GM21360 (cell line): Measurements from ENCODE around the gene PEMT.
A peak's percentile ranks its signal among the peaks of the same experiment; 100 is the strongest.

Experiments used
- ATAC-seq: cut with Tn5 transposase; IDR thresholded peaks from one replicate; pipeline ENCODE4 v1.9.1; 2021; ENCODE audit warnings: mild to moderate bottlenecking, moderate library complexity; ENCODE audit not compliant: unreplicated experiment

PEMT gene

DNA sequence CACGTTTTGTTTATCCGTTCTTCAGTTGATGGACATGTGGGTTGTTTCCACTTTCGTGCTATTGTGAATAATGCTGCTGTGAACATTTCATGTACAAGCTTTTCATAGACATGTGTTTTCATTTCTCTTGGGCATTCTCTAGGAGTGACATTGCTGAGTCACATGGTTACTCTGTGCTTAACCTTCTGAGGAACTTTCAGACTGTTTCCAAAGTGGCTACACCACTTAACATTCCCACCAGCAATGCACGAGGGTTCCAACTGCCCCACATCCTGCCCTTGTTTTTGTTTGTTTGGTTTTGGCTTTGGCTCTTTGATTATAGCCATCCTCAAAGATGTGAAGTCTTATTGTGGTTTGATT lies 14.2 kb upstream of the PEMT start:
- ATAC-seq: no peak

DNA sequence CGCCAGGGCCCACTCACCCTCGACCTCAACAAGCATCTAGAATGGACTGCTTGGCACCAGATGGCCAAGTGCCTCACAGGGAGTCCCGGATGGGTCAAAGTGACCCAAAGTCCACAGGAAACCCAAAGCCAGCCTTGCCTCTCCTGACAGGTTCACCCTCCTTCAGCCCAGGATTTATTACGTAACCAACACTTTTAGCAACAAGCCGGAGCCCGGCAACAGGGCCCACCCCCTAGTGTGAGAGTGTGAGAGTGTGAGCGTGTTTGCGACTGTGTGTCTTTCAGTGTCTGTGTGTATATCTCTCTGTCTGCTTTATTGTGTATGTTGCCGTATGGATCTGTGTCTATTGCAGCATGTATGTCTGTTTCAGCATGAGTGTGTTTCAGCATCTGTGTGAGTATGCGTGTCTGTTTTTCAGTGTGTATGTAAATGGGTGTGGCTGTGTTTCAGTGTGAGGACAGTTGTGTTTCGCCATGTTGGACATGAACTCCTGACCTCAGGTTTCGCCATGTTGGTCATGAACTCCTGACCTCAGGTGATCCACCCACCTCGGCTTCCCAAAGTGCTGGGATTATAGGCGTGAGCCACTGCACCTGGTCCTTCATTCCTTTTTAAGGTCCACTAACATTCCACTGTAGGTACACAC lies 13.7 kb upstream of the PEMT start:
- ATAC-seq: no peak

DNA sequence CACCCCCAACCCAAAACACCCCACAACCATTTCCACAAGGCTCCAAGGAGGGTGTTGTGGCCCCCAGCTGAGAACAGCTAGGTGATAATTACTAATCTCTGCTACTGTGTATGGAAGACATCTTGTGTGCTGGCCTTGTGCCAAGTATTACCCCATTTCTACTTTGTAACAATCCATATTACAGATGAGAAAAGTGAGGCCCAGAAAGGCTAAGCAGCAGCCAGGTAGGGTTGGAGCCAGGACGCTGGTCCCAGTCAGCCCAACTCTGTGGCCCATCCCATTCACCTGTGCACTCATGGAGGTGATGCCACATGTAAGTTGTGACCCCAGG lies 12.4 kb upstream of the PEMT start:
- ATAC-seq: no peak

DNA sequence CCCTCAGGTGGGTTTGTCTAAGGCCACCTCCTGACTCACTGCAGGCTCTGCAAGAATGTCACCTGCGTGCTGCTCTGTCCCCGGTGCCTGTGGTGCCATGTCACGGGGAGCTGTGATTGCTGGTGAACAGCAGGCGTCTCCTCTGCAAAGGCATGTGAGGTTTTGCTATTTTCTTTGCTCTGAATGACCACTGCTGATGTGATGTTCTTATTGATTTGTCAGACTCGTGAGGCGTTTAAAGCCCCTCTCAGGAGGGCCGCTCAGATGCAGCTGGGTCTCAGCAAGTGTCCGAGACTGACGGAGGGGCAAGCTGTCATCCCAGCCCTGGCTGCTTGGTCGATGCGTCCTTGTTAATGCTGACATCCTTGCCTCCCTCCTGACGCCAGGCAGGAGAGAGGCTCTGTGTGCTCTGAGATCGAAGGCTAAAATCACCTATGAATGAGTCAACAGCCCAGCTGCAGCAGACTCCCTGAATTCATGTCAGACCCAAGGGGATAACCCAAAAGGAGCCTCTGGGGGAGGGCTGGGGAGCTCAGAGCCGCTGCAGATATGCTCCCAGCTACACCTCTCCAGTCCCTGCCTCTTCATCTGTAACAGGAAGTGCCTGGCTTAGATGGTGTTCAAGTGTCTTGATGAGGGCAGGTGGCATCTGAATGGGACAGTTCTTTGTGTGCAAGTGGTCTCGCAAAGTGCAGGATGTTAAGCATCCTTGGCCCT lies 11.8 kb upstream of the PEMT start:
- ATAC-seq: no peak

DNA sequence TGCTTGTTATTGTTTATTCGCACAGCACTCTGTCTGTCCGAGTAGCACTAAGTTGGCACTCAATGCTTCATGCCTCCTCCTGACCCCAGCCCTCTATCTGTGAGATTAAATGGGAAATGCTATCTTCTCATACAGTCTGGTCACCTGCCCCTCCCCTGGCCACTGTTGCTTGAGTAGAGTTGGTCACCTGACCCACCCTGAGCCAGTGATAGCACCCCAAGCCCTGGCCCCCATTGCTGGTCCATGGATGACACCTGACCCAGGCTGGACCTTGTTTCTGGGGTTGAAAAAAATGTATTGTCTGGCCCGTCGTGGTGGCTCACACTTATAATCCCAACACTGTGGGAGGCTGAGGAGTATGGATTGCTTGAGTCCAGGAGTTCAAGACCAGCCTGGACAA lies 8.5 kb upstream of the PEMT start:
- no peak for ATAC-seq

DNA sequence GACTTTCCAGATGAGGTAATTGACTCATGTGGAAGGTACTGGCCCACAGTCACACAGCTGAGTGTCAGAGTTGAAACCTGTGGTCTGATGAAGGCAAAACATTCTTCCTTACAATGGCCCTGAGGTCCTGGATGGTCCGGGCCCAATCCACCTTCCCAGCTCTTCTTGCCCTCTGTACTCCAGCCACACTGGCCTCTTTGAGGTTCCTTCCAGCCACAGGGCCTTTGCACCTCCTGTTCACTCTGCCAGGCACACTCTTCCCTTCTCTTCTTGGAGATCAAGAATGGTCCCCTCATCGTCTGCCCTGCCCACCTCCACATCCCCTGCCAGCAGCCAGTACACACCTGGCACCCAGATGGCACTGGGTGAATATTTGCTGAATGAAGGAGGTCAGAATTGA lies 6.5 kb upstream of the PEMT start:
- no peak for ATAC-seq

DNA sequence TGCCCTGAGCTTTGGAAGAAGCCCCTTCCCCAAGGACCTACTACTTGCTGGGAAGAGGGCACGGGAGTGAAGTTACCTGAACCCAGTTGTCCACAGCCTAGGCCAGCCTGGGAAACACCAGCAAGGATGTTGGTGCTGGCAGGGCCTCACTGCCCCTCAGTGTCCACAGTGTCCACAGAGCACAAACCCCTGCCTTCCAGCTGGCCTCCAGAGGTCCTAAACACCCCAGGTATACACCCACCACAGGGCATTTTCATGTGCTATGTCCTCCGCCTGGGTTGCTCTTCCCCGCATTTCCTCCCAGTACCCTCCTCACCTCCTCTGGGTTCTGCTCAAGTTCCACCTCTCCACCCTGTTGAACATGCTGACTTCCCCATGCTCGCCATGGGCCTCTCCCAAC lies 4.2 kb upstream of the PEMT start:
- no peak for ATAC-seq

DNA sequence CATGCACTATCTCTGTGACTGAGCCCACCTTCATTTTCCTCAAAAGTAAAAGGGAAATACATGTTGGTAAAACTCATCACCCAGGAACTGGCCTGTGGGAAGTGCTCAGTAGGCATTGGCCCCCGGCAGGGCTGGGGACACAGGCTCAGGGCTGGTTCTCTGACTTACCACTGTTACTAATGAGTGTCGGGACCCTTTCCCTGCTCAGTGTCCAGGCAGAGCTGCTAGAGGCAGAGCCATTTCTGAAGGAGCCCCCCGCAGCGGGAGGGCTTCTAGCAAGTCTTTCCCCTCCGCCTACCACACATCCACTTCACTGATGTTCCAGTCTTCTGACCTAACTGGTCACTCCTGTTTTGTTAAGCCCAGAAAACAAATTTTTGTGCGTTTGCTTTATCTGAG lies 1.7 kb upstream of the PEMT start:
- no peak for ATAC-seq

DNA sequence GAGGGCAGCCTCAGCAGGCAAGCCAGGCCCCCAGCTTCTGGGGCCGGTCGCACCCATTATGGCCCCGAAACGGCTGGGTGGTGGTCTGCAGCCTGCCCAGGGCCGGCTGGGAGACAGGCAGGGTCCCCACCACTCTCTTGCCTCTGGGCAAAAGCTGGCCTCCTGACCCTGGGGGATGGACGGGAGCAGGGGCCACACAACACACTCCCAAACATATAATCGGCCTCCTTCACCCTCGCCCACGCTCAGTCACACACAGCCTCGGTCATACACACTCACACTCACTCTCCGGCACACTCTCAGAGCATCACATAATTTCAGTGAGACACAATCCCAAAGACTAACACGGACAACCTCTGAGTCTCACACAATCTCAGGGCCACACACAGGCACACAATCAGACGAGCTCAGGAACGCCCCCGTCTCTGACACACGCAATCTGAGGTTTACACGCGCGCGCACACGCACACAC lies 589 bp downstream of the PEMT start:
- ATAC-seq: peak; percentile 5

DNA sequence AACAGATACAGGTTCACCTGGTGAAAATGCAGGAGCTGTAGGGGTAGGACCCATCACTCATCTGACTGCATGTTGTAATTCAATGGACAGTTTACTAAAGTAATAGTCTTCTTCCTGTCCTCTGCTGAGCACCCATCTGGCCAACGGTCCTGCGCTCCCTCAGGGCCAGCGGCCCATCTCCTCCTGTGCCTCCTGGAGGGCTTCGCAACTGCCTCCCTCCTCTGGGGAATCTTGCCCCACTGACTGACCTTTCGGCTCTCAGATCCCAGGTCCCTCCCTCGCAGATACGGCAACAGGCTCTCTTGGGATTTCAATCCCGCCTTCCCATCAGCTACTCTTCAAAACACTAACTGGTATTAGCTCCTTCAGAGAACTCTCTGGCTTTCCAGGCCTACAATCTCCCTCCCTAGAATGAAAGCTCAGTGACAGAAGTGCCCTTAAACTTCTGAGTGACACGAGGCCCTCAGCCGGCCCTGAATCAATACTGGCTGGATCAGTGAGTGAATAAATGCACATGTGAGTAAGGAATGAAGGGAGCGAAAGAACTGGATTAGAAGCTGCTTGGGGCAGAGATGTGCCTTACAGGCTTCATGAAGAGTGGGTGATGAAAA lies 1.3 kb downstream of the PEMT start:
- no peak for ATAC-seq

DNA sequence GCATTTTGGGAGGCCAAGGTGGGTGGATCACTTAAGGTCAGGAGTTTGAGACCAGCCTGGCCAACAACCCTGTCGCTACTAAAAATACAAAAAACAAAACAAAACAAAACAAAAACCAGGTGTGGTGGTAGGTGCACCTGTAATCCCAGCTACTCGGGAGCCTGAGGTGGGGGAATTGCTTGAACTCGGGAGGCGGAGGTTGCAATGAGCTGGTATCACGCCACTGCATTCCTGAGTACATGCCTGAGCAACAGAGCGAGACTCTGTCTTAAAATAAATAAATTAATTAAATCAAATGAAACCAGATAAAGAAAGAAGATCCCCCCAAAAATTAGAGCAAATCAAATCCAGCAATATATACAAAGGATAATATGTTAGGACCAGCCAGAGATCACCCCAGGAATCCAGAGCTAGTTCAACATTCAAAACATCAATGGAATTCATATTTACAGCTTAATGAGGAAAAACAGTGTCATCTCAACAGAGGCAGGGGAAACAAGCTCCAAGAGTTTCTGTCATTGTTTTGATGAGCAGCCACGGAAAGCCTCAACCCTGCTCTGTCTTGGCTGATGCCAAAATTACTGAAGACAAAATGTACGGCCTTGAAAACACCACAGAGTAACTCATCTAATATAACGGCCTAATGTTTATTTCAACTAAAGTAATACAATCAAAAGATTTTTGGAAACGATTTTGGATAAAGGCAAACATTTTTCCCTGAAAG lies 3.7 kb downstream of the PEMT start:
- ATAC-seq: no peak

DNA sequence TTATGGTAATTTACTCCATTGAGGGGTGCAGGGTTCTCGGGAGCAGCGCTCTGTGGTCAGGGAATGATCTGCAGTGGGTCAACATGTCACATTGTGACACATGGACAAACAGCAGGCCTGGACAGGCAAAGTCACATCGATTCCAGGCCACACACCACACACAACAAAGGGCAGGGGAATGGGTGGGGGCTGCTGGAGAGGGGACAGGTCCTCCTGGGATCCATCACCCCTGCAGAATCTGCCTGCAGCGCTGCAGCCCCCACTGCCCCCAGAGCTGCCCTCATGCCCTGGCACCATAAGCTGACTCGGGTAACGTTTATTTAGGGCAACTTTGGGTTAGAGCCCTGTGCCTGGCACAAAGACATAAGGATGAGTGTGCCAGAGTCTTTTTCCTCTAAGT lies 9.1 kb downstream of the PEMT start:
- ATAC-seq: no peak

DNA sequence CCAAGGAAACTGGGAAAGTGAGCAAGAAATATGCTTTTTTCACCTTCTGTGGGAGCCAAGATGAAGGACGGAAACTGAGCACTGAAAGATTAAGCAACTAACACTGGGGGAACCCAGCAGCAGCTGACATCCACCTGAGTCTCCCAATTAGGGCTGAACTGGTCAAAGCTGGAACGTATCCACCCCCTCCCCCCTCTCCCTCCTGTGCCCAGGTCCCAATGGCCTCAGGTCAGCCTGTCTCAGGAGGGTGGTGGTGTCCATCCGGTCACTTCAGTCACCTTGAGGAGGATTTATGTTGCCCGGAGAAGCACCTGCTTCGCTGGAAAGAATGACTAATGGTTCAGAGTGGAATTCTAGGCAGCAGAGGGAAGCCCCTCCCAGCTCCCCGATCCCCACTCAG lies 10.0 kb downstream of the PEMT start:
- no peak for ATAC-seq

DNA sequence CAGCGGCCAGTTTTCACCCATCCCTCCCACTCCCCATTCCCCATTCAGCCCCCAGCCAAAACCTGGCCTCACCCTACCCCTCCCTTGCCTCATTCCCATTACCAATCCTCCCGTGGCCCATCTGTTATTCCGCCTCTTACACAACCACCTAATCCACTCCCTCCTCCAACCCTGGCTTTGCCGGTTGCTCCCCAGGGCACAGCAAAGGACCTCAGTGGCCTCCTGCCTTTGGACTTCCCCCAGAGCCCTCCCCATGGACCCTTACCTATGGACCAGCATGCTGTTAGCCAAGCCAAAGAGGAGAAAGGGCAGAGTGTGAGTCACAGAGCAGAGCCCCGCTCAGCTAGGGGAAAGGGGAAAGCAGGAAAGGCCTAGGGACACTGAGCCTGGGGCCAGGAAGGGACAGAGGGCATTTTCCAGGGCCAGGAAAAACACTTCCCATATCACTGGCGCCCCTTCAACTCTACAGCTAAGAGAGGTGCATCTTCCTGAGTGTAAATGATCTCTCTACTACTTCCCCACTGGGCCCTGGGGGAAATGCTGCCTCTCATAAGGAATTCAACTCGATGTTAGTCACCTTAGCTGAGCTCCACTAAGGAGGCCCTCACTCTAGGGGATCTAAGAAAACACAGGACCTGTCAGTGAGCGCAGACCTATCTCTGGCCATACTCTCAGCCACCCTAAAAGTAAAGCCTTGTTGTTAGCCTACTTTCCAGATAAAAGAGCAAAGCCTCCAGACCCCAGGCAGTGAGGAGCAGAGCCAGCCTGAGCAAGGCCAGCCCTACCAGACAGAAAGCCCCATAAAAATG lies 10.6 kb downstream of the PEMT start:
- ATAC-seq: no peak

DNA sequence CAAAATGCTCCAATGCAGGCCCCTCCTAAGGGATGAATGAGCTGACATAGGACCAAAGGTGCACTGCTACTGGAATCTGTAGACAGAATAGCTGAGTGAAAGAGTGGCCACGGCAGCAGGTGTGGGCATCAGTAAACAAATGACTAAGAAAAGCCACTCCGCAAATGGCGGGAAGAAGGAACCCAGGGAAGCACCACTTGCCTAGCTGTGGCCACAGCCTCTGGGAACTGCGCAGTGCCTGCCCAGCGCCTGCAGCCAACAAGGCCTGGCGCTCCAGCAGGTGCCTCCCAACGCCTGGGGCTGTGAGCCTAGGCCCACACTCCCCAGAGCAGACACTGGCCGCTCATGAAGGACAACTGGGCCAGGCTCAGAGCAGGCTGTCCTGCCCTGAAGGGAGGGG lies 11.8 kb downstream of the PEMT start:
- ATAC-seq: no peak

DNA sequence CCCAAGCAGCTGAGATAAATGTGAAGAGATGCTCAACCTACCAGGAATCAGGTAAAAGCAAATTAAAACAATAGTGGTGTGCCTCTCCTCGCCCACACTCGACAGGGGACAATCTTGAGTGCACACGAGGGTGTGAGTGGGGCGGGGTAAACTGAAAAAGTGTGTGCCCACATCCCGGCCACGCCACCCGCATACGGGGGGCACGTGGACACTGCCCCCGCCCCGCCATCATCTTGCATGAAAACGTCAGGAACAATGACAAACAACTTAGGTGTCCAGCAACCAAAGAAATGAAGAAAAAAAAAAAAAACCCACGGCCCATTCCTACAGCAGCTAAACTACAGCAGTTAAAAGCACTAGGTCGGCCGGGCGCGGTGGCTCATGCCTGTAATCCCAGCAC lies 14.1 kb downstream of the PEMT start:
- ATAC-seq: no peak

DNA sequence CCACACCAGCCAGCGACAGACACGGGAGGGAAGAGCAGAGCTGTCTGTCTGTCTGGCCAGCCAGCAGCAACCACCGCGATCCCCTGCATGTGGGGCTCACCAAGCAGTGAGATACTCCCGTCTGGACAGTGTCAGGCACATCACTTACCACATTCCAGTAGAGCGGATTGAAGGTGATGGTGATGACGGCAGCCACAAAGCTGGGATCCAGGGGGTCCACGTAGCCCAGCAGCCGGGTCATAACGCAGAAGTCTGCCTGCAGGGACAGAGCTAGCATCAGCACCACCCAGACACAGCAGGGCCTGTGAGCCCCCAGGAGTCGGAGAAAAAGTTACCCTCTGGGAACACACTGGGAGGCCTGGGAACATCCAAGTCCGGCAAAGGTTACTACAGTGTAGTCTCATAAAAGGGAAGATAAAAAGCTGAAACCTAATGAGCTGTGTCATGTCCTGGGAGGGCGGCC lies 14.7 kb downstream of the PEMT start:
- ATAC-seq: no peak

DNA sequence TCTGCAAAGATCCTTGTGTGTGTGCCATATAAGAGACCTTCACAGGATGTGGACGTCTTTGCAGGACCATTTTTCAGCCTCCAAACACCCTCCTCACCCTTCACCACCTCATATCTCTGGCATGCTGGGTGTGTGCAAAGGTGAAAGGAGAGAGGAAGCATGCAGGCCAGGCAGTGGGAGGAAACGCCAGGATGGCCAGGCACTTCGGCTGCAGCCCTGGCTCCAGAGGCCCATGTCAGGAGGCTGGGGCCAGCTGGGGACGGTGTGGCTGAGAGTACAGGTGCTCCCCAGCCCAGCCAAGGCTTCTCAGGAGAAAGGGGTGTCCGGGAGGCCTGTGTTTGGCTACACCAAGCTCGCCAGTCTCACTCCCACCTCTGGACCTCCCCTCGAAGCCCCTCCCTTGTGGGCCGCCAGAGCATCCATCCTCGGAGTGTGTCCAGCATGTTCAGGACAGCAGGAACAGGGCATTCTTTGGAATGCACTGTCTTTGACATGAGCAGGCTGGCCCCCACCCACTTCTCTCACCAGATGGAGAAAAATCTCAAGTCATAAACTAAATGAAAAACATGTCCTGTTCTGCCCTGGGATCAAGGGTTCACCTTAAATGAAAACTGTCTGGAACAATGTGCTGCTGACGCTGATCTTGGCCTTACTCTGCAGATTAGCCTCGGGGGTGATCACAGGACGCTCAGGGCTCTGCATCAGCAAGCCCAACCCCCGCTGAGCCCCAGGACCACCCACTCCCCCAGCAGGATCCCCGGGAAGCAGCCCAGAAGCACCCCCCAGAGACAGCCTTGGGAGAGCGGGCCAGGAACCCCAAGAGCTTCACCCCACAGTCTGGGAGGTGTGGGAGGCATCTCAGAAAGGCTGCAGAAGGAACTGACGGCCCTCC lies 15.9 kb downstream of the PEMT start:
- ATAC-seq: no peak

DNA sequence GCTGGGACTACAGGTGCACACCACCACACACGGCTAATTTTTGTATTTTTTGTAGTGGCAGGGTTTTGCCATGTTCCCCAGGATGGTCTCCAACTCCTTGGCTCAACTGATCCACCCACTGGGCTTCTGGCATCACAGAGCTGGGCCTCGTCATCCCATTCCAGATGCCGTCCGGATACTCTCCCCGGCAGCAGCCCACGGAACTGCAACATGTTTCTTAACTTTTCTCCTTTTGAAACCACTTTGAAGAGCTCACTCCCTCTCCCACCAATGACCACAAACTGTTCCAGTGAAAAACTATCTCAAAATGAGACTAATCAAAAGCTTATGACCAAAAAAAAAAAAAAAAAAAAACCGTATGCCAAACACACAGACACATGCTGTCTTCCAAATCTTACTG lies 17.6 kb downstream of the PEMT start:
- ATAC-seq: no peak
